HG02610 (cell line): ENCODE results near the gene ITGA2B.
"Not testable (repeated sequence)": the region's sequence is repeated elsewhere in the genome, so short reads cannot be mapped to it uniquely, and the experiment has no call there.

ENCODE experiments used
- ATAC-seq: cut with Tn5 transposase; IDR thresholded peaks from one replicate; pipeline ENCODE4 v1.9.1; 2021; ENCODE audit warnings: mild to moderate bottlenecking, moderate library complexity; ENCODE audit not compliant: unreplicated experiment

ITGA2B gene

DNA sequence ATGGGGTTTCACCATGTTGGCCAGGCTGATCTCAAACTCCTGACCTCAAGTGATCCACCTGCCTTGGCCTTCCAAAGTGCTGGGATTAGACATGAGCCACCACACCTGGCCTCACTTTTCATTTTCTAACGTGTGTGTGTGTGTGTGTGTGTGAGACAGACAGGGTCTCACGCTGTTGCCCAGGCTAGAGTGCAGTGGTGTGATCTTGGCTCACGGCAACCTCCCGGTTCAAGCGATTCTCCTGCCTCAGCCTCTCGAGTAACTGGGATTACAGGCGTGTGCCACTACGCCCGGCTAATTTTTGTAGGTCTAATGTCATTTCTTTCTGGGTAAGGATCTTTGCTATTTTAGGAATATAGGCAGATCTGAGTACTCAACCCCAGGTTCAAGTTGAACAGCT, 4.7 kb upstream of the ITGA2B start:
- not testable (repeated sequence) for ATAC-seq

DNA sequence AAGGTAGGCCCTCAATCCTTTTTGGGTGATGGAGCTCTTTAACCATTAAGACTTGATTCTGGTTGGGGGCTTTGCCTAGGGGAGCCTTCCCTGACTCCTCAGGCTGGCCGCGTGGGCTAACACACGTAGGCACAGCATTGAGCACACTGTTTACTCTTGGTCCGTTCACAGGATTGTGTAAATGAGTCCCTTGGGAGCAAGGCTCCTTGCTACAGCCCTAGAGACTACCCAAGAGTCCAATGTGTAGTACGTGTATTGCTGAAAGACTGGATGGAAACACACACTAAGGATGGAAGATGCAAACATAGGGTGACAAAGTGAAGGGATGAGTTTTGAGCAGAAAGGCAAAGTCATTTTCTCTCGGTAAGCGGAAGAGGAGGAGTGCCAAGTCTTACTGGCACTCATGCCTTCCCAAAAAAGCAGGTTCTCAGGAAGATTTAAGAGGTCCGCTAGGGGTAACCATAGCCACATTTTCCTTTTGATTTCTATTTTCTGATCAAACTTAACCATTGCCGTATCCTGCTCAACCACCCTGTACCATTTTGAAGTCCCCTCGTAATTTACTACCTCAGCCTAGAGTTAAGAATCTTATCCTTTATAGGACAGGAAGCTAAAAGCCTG, 911 bp upstream of the ITGA2B start:
- no peak for ATAC-seq

DNA sequence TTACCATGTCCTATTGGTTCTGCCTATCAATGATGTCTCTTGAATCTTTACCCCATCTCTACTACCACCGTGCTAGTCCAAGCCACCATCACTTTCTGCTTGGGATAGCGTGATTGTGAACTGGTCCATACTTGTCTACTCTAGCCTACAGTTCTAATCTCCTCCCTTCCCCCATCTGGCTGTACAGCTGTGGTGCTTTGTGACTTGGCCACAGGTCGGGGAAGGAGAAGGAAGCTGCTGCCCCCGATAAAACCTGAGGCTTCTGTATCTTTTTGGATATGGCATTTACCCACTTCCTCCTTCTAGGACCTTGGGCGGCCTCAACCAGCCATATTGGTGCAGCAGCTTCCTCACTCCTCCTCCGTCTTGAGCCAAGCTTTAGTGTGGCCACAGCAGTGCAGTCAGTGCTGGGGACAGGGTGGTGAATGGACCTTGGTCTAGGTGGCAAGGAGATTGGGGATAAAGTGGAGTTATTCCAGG, 314 bp upstream of the ITGA2B start:
- ATAC-seq, result no peak

GRCh38 chr17:44387804-44388203, 1.6 kb downstream of the ITGA2B start:
- no peak for ATAC-seq

DNA sequence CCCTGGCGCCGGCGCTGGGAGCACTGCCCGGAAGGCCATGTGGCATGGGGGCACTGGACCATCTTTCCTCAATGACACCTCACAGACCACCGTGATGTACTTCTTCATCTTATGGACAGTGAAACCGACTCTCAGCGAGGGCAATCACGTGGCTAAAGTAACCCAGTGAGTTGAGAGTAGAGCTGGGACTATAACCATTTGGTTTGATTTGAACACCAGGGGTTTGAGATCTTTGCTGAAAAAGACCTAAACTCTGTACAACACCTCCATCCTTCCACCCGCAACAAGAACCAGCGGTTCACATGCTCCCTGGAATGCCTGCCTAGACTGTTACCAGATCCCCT, 3.3 kb downstream of the ITGA2B start:
- no peak for ATAC-seq

DNA sequence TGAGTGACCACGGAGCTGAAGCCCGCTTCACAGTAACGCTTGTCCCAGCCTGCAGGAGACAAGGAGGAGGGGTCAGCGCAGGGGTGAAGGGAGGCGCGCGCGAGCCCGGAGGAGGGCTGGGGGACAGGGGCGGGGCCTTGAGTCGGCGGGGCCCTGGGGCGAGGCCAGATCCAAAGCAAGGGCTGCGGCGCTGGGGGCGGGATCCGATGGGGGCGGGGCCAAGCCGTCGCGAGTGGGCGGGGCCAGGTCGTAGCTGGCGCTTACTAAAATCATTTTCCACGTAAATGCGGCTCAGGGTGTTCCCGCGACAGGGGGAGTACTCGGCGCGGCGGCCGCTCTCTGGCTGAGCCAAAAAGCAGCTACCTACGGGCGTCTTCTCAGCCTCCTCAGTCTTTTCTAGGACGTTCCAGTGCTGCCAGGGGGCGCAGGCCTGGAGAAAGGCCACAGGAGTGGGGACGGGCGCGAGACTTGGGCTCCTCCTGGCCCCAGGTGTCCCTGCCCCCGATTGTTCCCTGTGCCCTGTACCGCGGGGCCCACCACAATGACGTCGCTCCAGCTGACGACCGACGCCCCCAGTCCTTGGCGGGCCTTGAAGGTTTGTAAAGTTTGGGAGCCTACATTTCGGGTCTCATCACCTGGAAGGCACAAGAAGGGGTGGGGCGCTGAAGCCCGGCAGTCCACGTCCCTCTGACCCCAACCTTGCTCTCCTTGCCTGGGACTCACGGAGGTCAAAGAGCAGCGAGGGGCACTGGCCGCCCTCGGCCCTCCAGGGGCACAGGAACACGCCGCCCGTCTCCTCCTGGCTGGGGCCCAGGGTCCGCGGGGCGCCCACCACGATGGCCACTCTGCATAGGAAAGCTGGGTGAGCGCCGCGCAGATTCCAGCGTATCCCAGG, 3.9 kb downstream of the ITGA2B start:
- ATAC-seq, result peak; percentile 47

- ATAC-seq, result peak; percentile 7
These were observed 4.6 kb downstream of the ITGA2B start for GRCh38 chr17:44384823-44385286.

DNA sequence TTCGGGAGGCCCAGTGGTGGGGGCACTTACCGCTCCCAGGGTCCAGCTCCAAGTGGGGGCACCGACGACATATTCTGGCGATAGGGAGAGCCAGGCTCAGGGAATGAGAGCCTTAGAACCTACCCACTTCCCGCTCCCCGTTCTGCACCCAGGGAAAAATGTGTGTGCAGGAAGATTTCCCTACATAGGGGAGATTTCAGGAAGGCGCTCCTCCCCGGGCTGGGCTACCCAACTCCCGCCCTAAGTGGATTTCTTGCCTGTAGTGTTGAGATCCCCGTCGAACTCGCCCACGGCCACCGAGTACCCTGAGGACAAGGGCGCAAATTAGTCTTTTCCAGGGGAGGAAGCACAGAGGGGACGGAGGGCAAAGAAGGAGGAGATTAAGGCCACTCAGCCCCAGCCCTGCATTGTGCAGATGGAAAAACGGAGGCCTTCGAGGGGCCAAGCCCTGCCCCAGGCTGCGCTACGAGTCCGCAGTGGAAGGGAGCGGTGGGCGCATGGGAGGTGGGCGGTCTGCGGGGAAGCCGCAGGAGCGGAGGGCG, 5.1 kb downstream of the ITGA2B start:
- no peak for ATAC-seq

DNA sequence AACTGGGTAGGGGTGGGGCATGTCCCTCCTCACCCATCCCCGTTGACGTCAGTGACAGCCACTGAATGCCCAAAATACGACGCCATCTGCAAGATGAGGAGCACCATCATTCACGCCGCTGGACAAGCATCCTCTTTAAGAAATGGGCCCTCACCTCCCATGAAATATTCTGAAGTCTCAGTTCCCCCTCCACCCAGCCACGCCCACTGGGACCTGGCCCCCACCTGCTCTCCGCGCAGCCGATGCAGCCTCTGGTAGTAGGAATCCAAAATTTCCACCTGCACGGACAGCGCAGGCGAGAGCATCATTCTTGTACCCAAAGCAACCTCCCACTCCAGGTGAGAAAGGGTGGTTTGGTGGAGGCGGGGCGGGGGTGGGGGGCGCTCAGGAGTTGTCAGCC, 5.6 kb downstream of the ITGA2B start:
- no peak for ATAC-seq

- ATAC-seq, result no peak
These were observed 6.1 kb downstream of the ITGA2B start for GRCh38 chr17:44383363-44383762.

- no peak for ATAC-seq
These were observed 6.5 kb downstream of the ITGA2B start for GRCh38 chr17:44382917-44383316.

GRCh38 chr17:44381810-44382305, 7.6 kb downstream of the ITGA2B start:
- ATAC-seq, result no peak

- no peak for ATAC-seq
These were observed 8.7 kb downstream of the ITGA2B start for GRCh38 chr17:44380767-44381166.

- no peak for ATAC-seq
These were observed 9.6 kb downstream of the ITGA2B start for GRCh38 chr17:44379887-44380286.

- ATAC-seq, result no peak
These were observed 11.2 kb downstream of the ITGA2B start for GRCh38 chr17:44378171-44378705.

DNA sequence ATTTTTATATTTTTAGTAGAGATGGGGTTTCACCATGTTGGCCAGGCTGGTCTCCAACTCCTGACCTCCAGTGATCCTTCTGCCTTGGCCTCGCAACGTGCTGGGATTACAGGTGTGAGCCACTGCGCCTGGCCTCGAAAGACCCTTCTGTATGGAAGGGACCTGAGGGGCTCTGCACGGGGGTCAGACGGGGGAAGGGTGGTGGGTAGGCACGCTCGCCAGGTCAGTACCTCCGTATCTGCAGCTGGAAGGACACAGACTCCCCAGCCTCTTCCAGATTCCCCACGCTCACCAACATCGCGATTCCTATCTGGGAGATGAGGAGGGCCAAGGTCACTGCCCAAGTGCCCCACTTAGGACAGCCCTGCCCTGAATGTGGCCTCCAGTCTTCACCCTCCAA, 12.7 kb downstream of the ITGA2B start:
- no peak for ATAC-seq

DNA sequence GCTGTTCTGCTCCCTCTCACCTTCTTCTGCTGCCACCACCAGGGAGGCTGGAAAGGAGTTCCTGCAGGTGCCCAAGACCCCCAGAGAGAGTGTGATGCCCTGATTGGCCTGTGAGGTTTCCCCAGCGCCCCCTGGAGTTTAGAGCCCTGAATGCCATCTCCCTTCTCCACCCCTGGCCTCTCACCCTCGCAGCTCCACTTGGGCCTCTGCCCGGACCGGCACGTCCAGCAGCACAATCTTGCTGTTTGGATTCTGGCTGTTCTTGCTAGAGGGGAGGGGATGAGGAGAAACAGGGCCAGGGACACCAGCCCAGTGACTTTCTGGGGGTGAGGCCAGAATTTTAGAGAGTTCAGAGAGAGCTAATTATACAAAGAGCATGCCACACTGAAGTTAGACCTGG, 13.3 kb downstream of the ITGA2B start:
- ATAC-seq, result no peak

DNA sequence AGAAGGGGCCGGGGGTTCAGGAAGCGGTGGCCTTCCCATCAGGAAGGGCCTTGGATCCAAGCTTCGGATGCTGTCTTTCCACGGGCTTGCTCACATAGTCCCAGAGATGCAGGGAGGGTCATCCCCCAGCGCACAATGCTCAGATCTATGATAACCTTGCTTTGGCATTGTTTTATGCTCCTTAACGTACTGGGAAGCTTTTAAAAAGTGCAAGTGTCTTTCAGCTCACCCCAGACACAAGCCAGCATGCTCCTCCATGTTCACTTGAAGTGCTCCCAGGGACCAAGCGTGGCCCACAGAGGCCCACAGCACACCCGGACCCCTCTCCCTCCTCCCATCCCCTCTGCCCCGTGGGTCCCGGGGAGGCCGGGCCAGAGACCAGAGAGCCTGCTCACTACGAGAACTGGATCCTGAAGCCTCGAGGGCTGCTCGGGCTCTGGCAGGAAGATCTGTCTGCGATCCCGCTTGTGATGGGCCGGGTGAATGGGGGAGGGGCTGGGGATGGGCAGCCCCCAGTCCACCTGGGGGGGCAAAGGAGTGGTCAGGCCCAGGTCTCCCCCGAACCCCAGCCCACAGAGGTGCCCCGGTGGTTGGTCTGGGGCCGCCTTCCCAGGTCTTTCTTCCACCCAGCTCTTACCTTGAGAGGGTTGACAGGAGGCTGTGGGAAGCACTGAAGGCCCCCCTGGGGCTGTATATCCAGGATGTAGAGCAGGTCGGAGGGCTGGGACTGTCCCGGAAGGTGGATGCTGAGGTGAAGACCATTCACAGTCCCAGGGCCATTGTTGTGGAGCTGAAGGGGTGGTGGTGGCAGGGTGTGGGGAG, 14.0 kb downstream of the ITGA2B start:
- no peak for ATAC-seq

GRCh38 chr17:44374306-44375195, 14.9 kb downstream of the ITGA2B start:
- ATAC-seq, result no peak

DNA sequence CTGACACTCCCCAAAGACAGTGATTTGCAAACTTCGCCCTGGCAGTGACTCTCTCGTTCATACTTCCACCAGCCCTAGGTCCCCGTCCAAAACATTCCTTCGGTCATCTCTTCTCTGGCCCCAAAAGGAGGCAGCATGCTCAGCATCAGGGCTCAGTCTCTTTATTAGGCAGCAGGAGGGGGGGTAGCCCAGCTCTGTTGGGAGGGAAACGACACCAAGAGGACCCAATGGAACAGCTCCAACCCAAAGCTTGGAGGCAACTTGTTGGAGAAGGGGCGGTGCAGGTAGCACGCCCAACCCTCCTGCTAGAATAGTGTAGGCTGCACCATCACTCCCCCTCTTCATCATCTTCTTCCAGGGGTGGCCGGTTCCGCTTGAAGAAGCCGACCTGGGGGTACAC, 17.4 kb downstream of the ITGA2B start:
- ATAC-seq, result no peak
